H9 (cell line): ENCODE results near the gene XXYLT1. TPM values are rescaled to one million over a fixed set of nuclear protein-coding genes. Genes with fewer than 3 reads are reported as not detected.

Experiments used
- DNase-seq: peaks from one replicate; pipeline ENCODE4 v3.0.0-alpha.2; 2017
- H2AFZ ChIP-seq: one replicate; pipeline ENCODE4 v1.6.1; 2013; ENCODE audit warnings: mild to moderate bottlenecking, low read length, control low read depth, moderate library complexity
- H2AK5ac ChIP-seq: 2 replicates; pipeline ENCODE4 v1.6.1; 2013; ENCODE audit warnings: low read length, control low read depth, mixed read lengths; ENCODE audit not compliant: insufficient read length
- H2BK120ac ChIP-seq: one replicate; pipeline ENCODE4 v1.6.1; 2013; ENCODE audit warnings: low read depth, mild to moderate bottlenecking, low read length, control low read depth, inconsistent platforms; ENCODE audit not compliant: poor library complexity, severe bottlenecking
- H2BK12ac ChIP-seq: 2 replicates; pipeline ENCODE4 v1.6.1; 2013; ENCODE audit warnings: low read length, control low read depth, mixed read lengths, low read depth; ENCODE audit not compliant: insufficient read length
- H2BK15ac ChIP-seq: 2 replicates; pipeline ENCODE4 v1.6.1; 2013; ENCODE audit warnings: low read depth, low read length, control low read depth
- H2BK20ac ChIP-seq: one replicate; pipeline ENCODE4 v1.6.1; 2013; ENCODE audit warnings: low read depth, mild to moderate bottlenecking, low read length, control low read depth, inconsistent platforms; ENCODE audit not compliant: poor library complexity, severe bottlenecking
- H2BK5ac ChIP-seq: 2 replicates; pipeline ENCODE4 v1.6.1; 2013; ENCODE audit warnings: low read length, control low read depth, mixed read lengths; ENCODE audit not compliant: insufficient read length
- H3K14ac ChIP-seq: 2 replicates; pipeline ENCODE4 v1.6.1; 2013; ENCODE audit warnings: low read length, control low read depth; ENCODE audit not compliant: insufficient read depth
- H3K18ac ChIP-seq: 2 replicates; pipeline ENCODE4 v1.6.1; 2013; ENCODE audit warnings: low read depth, mild to moderate bottlenecking, mixed read lengths, low read length, control low read depth; ENCODE audit not compliant: insufficient read length
- H3K23ac ChIP-seq: 2 replicates; pipeline ENCODE4 v1.6.1; 2013; ENCODE audit warnings: low read length, control low read depth, mixed read lengths, low read depth; ENCODE audit not compliant: insufficient read length
- H3K23me2 ChIP-seq: 2 replicates; pipeline ENCODE4 v1.6.1; 2013; ENCODE audit warnings: low read depth, mild to moderate bottlenecking, mixed read lengths, low read length, control low read depth; ENCODE audit not compliant: insufficient read length, poor library complexity, severe bottlenecking
- H3K27ac ChIP-seq: 2 replicates; pipeline ENCODE4 v1.5.1; 2013; ENCODE audit warnings: low read length, control low read depth, mixed read lengths, low read depth; ENCODE audit not compliant: insufficient read length
- H3K27me3 ChIP-seq: 2 replicates; pipeline ENCODE4 v1.6.1; 2013; ENCODE audit warnings: low read length, control low read depth, inconsistent platforms; ENCODE audit not compliant: insufficient read depth
- H3K4ac ChIP-seq: 2 replicates; pipeline ENCODE4 v1.6.1; 2013; ENCODE audit warnings: low read depth, mild to moderate bottlenecking, control low read depth, inconsistent platforms, low read length, moderate library complexity
- H3K4me1 ChIP-seq: 2 replicates; pipeline ENCODE4 v1.6.1; 2013; ENCODE audit warnings: low read length, control low read depth, inconsistent platforms; ENCODE audit not compliant: insufficient read depth
- H3K4me2 ChIP-seq: 2 replicates; pipeline ENCODE4 v1.6.1; 2013; ENCODE audit warnings: low read length, control low read depth, mixed read lengths; ENCODE audit not compliant: insufficient read length, insufficient read depth
- H3K56ac ChIP-seq: 2 replicates; pipeline ENCODE4 v1.6.1; 2013; ENCODE audit warnings: low read depth, mild to moderate bottlenecking, mixed read lengths, low read length, control low read depth; ENCODE audit not compliant: insufficient read length
- H3K79me1 ChIP-seq: 2 replicates; pipeline ENCODE4 v1.6.1; 2013; ENCODE audit warnings: low read depth, mild to moderate bottlenecking, moderate library complexity, low read length, control low read depth, inconsistent platforms; ENCODE audit not compliant: insufficient read depth, poor library complexity, severe bottlenecking
- H3K79me2 ChIP-seq: 2 replicates; pipeline ENCODE4 v1.6.1; 2013; ENCODE audit warnings: low read length, control low read depth, inconsistent platforms; ENCODE audit not compliant: insufficient read depth
- H3K9ac ChIP-seq: 2 replicates; pipeline ENCODE4 v1.6.1; 2013; ENCODE audit warnings: low read length, control low read depth, mixed read lengths; ENCODE audit not compliant: insufficient read length; ENCODE audit errors: extremely low read depth
- H3K9me3 ChIP-seq: one replicate; pipeline ENCODE4 v1.6.1; 2013; ENCODE audit warnings: low read depth, low read length, inconsistent platforms; ENCODE audit not compliant: control insufficient read depth
- H3T11ph ChIP-seq: one replicate; pipeline ENCODE4 v1.6.1; 2013; ENCODE audit warnings: mild to moderate bottlenecking, low read length, control low read depth, inconsistent platforms
- H4K20me1 ChIP-seq: one replicate; pipeline ENCODE4 v1.6.1; 2013; ENCODE audit not compliant: control insufficient read depth, insufficient read length, insufficient read depth
- H4K5ac ChIP-seq: 2 replicates; pipeline ENCODE4 v1.6.1; 2013; ENCODE audit warnings: low read depth, mild to moderate bottlenecking, mixed read lengths, low read length, control low read depth; ENCODE audit not compliant: insufficient read length
- H4K8ac ChIP-seq: replicated peaks from 2 replicates; pipeline ENCODE4 v1.6.1; 2013; ENCODE audit warnings: low read length, control low read depth, mixed read lengths, low read depth; ENCODE audit not compliant: insufficient read length
- H4K91ac ChIP-seq: 2 replicates; pipeline ENCODE4 v1.6.1; 2013; ENCODE audit warnings: low read depth, mild to moderate bottlenecking, moderate library complexity, mixed read lengths, low read length, control low read depth; ENCODE audit not compliant: insufficient read length
- H3K27ac Mint-ChIP-seq, 3 experiments: 2 replicates in 2 of 3; 3 replicates in 1 of 3; pipeline ENCODE4 v1.8.0; 2020 to 2021; ENCODE audit warnings: mixed read lengths in 3 of 3, mild to moderate bottlenecking in 1 of 3, moderate library complexity in 1 of 3
- H3K27me3 Mint-ChIP-seq: 2 replicates; pipeline ENCODE4 v1.8.0; 2021; ENCODE audit warnings: low read depth, mild to moderate bottlenecking, moderate library complexity, mixed read lengths
- H3K36me3 Mint-ChIP-seq, 3 experiments: 2 replicates in 2 of 3; 3 replicates in 1 of 3; pipeline ENCODE4 v1.8.0; 2020 to 2021; ENCODE audit warnings: low read depth in 3 of 3, mixed read lengths in 3 of 3; ENCODE audit not compliant: insufficient read depth in 1 of 3
- H3K4me1 Mint-ChIP-seq, 2 experiments: 2 replicates each; pipeline ENCODE4 v1.8.0; 2020; ENCODE audit warnings: mixed read lengths in 2 of 2
- H3K4me3 Mint-ChIP-seq, 2 experiments: 2 replicates in 1 of 2; 3 replicates in 1 of 2; pipeline ENCODE4 v1.8.0; 2020 to 2021; ENCODE audit warnings: mild to moderate bottlenecking in 2 of 2, mixed read lengths in 2 of 2, moderate library complexity in 1 of 2
- H3K9me3 Mint-ChIP-seq, 2 experiments: 2 replicates in 1 of 2; 3 replicates in 1 of 2; pipeline ENCODE4 v1.8.0; 2020; ENCODE audit warnings: mild to moderate bottlenecking in 2 of 2, mixed read lengths in 2 of 2, moderate library complexity in 1 of 2
- WGBS: extraction: QIAGEN DNeasy Blood & Tissue Kit; methylation state at CpG from one replicate; pipeline ENCODE4 v1.1.7; 2013; ENCODE audit warnings: missing lambda C conversion rate, low lambda C conversion rate, mixed read lengths; ENCODE audit not compliant: insufficient read length; ENCODE audit errors: extremely low coverage; 5-methylcytosine and 5-hydroxymethylcytosine counted together
- total RNA-seq: library from RNA; stranded (reverse); gene quantifications from 2 replicates; pipeline ENCODE4 v1.2.1, GENCODE V29; 2021
- TF ChIP-seq, protein P1 (sequence below): fragments of 200-600 bp; sonication (generic); conservative IDR thresholded peaks from 3 replicates; pipeline ENCODE4 v1.8.0; 2021; ENCODE audit warnings: antibody characterized with exemption, mild to moderate bottlenecking

Gene XXYLT1
- total RNA-seq, 1 experiment from 2014 or later, result 22.7 TPM

DNA sequence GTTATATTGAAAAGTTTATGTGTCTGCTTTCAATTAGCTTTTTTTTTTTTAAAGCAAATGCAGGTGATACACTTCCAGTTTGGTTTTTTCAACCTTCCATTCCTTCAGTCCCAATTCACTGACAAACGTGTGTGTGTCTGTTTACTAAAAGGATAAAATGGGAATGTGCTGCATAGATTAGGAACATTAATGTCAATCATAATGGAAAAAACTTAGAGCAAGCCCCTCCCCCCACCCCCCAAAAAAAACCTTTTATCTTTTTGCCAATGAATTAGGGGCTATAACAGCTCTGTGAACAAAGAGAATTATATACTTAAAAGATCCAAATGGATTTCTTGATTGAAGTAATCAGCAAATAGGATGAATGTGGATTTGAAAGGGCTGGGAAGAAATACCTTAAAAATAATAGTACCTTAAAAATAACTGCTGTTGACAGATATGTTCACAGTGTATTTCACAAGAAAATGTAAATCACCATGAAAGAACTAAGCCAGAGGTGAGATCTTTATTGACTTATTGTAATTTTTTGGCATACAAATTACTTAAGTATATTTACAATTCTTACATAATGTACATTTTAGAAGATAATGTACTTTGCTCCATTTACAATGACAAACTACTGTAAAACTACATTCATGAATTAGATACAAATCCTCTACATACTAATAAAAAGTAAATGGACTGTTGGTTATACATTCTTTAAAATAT lies 3.5 kb upstream of the XXYLT1 start:
- Histone ChIP-seq H2BK15ac (no peak overlapping the region), H2AFZ (no peak overlapping the region), H3K79me1 (no peaks in the 10 kb centered on the region), H3K14ac (no peak overlapping the region), H3K9me3 (no peaks in the 10 kb centered on the region), H3K23ac (no peak overlapping the region), H3K4ac (no peak overlapping the region), H2BK12ac (no peak overlapping the region), H2AK5ac (no peak overlapping the region), H3K4me2 (no peak overlapping the region), H3K23me2 (peaks cover 12% of the 10 kb centered on the region), H4K91ac (no peak overlapping the region), H2BK20ac (no peak overlapping the region), H3K4me1 (peaks cover 3% of the 10 kb centered on the region; the same call in 1 of the 2 replicates), H3K79me2 (peaks cover 6% of the 10 kb centered on the region; the same call in 1 of the 2 replicates), H4K20me1 (no peaks in the 10 kb centered on the region), H4K8ac (no peak overlapping the region), H3K56ac (no peak overlapping the region), H3K27me3 (no peaks in the 10 kb centered on the region), H2BK120ac (no peak overlapping the region), H2BK5ac (no peak overlapping the region), H3K27ac (no peak overlapping the region), H4K5ac (no peak overlapping the region), H3K9ac (no peak overlapping the region), H3T11ph (no peak overlapping the region), H3K18ac (no peak overlapping the region)
- TF ChIP-seq, protein P1, sequence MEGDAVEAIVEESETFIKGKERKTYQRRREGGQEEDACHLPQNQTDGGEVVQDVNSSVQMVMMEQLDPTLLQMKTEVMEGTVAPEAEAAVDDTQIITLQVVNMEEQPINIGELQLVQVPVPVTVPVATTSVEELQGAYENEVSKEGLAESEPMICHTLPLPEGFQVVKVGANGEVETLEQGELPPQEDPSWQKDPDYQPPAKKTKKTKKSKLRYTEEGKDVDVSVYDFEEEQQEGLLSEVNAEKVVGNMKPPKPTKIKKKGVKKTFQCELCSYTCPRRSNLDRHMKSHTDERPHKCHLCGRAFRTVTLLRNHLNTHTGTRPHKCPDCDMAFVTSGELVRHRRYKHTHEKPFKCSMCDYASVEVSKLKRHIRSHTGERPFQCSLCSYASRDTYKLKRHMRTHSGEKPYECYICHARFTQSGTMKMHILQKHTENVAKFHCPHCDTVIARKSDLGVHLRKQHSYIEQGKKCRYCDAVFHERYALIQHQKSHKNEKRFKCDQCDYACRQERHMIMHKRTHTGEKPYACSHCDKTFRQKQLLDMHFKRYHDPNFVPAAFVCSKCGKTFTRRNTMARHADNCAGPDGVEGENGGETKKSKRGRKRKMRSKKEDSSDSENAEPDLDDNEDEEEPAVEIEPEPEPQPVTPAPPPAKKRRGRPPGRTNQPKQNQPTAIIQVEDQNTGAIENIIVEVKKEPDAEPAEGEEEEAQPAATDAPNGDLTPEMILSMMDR, result no peak
- no CpG with 5 or more reads among the region's 1 CpG for WGBS
- DNase-seq, result no peak
- no peak overlapping the region for H3K27ac Mint-ChIP-seq
- H3K36me3 Mint-ChIP-seq, result peaks cover 0 to 4% (median 3%) of the 10 kb centered on the region in 3 experiments; a peak in 4 of 7 replicates
- H3K9me3 Mint-ChIP-seq, result no peaks in the 10 kb centered on the region
- H3K4me3 Mint-ChIP-seq, result no peak overlapping the region
- peaks cover 10 to 12% of the 10 kb centered on the region in 2 experiments for H3K4me1 Mint-ChIP-seq
- H3K27me3 Mint-ChIP-seq, result no peaks in the 10 kb centered on the region
